NOMO-1 (cell line): ENCODE data around the gene DNASE2B.

Source experiments
- DNase-seq, 2 experiments: peaks; one replicate each; lab custom pipeline; 2025; ENCODE audit not compliant: unreplicated experiment in 2 of 2; lab: John Stamatoyannopoulos, UW

Gene DNASE2B

DNA sequence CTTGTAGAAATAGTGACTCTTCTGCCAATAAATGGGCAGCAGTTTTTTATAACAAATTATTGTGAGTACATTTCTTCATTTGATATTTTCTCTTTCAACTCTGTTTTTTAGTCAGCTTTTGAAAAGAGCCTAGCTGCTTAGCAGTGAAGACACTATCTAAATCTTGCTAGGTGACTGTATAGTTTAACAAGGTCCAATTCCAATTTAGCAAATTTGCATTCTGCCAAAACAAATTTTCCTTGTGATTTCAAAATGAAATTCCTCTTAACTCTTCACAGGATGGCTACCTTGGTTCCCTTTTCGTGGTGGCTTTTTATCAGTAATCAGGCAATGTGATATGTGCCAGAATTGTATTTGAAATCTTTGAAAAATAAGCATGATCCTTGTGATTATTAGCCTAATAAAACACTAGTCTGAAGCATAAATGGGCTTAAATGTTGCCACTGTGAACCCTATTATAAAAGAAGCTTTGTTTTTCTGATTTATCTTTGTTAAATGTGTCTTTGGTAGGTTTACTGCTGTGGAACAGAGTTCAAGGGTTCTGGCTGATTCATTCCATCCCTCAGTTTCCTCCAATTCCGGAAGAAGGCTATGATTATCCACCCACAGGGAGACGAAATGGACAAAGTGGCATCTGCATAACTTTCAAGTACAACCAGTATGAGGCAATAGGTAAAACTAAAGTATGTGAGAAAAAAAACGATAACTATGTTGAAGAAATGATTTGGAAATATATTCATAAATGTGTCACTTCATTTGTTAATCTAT, 12.2 kb downstream of the DNASE2B start:
- DNase-seq, result no peak

DNA sequence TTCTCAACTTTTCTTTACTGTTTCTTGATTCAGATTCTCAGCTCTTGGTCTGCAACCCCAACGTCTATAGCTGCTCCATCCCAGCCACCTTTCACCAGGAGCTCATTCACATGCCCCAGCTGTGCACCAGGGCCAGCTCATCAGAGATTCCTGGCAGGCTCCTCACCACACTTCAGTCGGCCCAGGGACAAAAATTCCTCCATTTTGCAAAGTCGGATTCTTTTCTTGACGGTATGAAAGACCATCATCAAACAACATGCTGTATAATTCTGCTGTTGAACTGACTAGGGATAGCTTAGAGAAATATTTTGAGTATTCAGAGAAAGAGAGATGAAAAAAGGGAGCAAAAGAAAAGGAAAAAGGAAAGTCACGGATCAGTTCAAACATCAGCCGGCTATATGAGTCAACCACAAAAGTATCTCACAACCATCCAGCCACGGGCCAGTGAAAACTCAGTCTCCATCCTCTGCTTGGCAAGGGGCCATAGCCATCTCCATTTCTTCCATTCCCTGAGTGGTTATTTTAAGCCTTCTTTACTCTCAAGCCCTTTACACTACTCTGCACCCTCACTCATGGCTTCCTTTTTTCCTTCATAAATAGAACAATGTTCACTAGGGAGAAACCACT, 14.1 kb downstream of the DNASE2B start:
- DNase-seq, result no peak

DNA sequence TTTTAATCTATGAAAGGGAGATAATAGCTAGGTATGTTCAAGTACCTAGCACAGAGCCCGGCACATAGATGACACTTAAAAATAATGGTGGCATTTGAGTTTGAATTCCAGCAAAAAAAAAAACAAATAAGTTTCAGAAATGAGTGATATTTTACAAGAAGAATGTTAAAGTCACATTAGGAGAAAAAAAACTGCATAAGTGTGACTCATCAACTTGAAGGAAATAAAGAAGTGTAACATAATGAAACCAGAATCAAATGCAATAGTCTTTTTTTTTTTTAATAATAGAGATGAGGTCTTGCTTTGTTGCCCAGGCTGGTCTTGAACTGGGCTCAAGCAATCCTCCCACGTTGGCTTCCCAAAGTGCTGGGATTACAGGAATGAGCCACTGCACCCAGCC, 17.1 kb downstream of the DNASE2B start:
- no peak for DNase-seq

DNA sequence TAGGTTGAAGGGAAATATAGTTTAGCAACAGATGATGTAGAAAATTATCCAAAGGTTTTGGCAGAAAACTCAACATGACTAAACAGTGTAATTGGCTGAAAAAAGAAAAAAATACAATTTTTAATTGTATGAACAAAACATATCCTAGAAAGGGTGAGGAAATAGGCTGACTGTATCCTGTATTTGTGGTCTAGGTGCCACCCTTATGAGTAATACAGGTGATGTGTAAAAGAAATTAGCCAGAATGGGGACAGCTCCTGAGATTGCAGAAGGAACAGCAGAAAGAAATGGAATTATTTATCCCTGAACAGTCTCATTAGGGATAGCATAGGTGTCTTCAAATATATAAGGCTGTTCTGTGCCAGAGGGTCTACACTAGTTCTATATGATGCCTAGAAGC, 24.6 kb downstream of the DNASE2B start:
- DNase-seq, result no peak

DNA sequence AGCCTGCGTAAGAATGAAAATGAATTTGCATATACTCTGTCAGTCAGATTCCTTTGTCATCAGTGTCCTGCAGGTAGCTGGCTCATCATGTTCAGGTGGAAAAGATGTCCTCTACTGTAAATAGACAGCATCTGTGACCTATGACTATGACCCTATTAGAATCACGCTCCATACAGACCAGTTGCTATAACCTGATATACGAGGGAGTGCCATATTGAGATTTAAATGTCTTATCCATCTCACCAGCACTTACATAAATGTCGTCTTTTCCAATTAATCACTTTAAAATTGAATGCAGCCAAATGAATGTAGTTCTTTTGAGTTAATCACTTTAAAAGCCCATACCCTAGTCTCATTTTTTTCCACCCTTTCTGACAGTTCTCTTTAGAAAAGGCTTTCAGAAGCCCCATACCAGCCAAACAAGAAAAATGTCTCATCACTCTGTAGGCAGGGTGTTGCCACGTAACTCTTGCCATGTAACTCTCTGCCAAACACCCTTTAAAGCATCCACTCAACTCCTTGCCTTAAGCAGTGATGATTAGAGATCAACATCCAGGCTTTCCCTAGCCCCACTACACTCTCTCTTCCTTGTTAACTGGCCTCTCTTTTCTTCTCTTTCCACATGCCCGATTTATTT, 26.3 kb downstream of the DNASE2B start:
- DNase-seq, result no peak

DNA sequence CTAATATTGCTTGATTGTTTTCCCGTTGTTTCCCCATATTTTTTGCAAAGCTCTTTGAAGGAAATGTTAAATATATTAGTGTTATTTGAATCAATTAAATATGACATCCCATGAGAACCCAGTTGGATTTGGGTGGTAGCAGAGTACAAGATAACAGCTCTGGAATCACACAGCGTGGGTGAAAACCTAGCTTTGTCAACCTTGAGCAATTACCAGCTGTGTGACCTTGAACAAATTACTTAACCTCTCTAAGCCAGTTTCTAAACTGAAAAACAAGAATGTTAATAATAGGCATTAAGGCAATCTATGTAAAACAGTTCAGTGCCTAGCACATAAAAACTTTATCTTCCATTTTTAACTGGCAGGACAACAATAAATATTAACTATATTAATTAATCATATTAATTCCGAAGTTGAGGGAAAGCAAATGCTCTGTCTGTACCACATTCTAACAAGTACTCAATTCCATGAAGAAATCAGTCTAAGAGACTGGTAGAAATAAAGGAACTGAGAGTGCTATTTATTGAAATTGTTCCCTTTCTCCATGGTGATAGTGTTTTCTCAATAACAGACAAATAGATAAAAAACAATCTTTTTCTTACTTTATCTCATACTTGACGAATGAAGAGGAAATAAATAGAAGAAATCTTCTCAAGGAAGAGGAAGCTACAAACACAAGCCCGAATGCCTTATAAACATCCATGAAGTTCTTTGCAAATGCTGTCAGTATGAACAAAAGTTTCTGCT, 27.0 kb downstream of the DNASE2B start:
- peak; percentile 5 to 87 for DNase-seq

DNA sequence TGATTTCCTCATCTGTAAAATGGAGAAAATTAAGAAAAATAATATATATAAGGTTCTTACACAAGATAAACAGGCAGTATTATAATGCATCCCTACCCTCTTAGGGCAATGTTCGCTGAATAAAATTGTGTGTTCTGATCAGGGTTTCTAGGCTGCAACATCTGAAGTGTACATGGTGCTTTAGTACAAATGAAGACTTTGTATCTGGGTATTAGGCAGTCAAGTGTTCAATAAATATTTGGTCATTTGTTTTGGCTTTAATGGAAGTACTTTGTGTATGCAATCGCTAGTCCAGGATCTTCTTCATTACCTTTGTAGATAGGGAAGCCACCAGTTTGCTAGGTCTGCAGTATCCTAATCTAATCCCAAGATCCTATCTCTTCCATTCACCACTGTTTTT, 28.1 kb downstream of the DNASE2B start:
- no peak for DNase-seq

DNA sequence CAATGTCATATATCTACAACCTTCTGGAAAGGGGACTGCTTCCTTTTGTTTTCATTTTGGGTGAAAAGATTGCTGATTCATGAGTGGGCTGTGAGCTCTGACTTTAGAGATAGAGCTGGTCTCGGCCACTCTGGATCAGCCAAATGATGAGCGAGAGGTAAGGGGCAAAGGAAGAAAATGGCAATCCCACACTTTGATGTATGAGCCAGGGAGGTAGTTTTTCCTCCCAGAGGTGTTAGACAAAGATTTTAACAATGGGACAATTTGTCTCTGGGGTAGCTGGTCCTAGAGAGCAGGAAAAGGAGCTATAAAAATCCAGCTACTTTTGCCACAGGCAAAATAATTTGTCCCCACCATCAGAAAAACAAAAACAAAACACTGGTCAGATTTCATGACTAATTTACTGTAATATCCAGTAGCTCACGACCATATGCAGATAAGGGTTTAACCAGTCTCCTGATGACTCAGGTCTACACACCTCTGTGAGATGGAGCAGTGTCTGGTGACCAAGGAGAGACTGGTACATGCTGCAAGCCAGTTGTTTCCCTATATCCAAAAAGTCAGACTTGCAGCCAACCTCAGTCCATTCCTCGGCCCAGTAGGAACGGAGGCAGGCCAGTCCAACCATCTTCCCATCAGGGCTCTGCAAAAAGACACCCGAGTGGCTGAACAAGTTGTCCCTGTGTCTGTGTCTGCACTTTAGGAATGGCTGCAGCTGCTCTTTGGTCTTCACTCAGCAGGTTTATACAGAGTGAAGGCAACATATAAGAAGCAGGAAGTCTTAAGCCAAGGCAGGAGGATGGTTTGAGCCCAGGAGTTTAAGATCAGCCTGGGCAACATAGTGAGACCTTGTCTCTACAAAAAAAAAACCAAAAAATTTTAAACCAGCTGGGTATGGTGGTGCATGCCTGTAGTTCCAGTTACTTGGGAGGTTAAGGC, 29.2 kb downstream of the DNASE2B start:
- DNase-seq, result no peak

DNA sequence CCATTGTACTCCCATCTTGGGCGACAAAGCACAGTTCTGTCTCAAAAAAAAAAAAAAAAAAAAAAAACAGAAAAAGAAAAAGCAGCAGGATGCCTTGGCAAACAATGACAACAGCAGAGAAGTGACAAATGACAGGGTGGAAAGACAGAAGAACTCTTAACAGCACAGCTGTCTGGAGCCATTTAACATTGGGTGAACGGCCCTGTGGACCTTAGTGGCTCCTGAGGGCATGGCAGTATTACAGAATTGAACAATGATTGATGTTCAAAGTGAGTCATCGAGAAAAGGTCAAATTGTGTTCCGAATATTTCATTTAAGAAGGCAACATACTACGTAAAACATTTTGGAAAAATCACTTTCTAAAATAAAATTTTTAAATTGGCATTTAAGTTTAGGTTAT, 30.0 kb downstream of the DNASE2B start:
- DNase-seq, result no peak

DNA sequence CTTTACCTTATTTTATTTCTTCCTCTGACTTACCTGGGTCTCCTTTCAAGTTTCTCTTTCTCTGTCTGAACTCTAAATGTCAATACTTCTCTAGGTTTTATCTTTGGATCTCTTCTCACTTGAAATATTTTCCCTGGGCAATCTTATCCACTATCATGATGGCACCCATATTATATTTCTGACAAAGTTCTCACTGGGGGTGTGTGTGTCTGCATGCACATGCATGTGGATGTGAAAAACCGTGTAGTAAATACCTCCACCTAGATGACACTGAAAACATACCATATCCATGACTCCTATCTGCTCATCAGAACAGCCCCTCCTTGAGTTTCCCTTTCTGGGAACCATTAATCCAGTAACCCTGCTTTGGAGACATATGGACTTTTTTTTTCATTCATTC, 30.9 kb downstream of the DNASE2B start:
- no peak for DNase-seq

DNA sequence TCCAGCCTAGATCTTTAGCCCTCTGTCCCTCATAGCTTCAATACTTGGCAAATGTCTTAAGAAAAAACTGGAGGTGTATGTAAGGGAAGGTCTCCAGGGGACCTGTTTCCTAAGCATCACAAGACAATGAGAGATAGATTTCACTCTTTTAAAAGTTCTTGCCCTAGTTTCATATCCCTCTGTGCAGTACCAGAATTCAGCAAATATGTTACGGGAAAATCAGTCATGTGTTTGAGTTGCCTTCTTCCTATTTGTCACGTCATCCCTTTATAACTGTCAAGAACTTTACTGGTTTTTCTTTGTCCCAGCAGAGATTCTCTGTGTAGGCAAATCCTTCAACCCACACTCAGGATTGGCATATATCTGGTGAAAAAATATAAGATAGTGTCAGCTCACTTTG, 32.3 kb downstream of the DNASE2B start:
- no peak for DNase-seq

DNA sequence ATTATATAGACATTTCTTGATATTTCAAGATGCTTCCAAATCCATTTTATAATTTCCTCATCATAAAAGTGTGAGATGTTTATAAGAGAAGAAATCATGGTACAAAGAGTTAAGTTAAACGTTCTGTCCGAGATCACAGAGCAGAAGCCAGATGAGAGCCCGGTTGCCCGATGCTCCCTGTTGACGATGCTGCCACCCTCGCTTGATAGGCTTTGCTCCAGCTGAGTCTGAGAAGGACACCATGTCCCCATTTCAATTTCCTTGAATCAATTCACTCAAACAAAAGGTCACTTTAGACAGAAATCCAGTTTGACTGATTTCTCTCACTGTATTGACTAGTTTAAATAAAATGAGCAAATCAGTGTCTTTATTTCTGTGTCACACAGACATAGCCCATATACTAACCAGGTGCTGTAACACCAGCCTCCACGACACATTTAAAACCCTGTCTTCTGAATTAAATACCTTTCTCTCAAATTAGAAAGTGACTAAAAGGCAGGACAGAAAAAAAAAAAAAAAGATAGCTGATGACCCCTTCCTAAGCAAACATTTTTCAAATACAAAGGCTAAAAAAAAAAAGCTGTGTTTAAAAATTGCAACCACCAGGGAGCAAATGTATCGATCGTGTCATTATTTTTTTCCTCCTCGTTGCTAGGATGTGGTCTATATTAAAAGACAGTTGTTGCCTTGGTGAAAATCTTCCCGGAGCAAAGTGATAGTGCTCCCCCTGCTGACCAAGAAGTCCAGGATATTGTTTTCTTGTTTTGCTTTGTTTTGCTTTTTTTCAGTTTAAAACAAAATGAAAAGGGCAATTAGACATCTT, 35.2 kb downstream of the DNASE2B start:
- DNase-seq, result peak; percentile 54 to 91

DNA sequence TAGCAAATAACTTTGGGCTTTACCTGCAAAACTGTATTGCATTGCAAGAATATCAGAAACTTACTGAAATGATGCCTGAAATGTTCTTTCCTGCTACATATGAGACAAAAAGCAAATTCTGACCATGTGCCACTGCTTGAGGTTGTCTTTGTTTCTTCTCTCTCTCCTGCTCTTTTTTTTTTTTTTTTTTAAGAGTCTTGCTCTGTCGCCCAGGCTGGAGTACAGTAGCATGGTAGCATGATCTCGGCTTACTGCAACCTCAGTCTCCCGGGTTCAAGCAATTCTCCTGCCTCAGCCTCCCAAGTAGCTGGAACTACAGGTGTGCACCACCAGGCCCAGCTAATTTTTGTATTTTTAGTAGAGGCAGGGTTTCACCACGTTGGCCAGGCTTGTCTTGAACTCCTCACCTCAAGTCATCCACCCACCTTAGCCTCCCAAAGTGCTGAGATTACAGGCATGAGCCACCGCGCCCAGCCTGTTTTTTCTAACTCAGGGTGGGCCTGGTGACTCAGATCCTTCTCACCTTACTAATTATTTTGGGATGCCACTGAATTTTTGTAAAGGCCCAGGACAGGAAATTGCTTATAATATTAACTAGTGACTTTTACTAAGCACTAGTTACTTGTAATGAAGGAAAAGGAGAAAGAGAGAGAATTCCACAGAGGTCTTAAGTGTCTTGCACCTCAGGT, 35.9 kb downstream of the DNASE2B start:
- no peak for DNase-seq

DNA sequence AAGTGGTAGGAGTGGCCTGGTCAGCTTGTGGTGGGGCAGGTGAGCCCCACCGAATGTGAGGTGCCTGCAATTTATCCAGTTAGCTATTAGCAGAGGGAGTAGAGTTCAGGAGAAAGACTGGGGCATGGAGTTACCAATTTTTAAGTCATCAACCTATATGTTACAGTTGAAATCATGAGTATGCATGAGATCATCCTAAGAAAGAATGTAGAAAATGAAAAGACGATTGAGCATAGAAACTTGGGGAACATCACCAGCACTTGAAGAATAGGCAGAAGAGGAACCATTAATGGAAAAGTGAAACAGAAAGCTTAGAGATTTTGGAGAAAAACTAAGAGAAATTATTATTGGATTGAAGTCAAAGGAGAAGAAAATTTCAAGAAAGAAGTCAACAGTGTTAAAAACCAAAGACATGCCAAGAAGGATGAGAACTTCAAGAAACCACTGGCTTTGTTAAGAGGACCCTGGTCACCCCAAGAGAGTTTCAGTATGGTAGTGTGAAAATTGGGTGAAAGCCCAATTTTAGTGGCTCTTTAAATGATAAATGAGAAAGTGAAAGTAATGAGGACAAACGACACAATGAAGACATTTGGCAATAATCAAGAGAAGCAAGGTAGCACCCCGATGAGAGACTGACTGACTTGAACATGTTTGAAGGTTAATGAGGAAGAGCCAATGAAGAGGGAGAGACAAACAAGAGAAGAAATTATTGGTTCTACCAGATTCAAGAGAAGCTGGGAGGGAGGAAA, 36.7 kb downstream of the DNASE2B start:
- DNase-seq, result peak in 1 of 2 experiments; percentile 54

DNA sequence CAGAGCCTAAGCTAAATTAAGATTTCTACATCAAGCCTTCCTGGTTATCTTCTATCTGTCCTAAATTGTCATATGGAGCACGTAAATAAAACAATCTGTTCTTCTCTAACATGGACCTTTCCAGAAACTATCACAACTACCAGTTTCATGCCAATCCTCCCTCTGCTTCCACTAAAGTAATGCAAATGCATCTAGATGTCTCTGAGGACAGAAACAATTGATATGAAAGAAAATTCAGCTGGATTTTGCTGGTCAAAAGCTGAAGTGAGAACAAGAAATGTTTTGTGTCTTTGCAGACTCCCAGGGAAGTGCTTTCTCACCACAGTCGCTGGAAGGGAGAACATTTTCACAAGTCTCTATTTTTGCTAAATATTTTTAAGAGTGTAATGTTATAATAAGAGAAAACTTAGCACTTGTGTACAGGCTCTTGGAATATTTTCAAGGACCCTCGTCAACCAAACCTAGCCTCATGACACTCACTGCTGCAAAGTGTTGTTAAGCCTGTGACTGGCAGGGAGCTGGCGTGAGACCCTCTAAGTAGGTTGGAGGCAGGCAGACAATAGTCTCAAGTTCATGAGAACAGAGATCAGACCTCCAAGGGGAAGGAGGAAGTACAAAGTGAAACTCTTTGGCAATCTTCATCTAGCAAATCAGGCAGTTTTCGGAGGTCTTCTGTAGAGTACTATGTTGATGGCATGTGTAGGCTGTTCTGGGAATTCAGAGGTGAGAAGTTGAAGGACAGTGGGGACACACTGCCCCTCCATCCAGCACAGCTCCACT, 38.8 kb downstream of the DNASE2B start:
- DNase-seq, result peak; percentile 80 to 90

DNA sequence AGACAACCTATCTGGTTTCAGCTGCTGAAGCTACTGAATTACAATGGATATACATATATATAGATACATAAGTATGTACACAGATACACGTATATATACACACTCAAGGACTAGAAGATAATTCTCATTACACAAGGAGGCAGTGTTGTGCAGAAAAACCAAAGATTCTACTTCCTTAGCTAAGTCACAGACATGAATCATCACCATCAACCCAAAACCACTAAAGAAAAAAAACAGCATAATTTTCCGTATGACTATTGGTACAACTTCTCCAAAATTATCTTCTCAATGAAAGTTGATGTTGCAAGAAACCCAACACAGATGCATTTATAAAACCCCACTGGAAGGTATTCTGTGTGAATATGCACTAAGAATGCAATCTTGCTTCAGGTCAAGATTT, 44.0 kb downstream of the DNASE2B start:
- DNase-seq, result peak; percentile 89 to 97
